Measurements from ENCODE around the gene CTAGE8. TPM values are rescaled to one million over a fixed set of nuclear protein-coding genes. Genes with fewer than 3 reads are reported as not detected.
"Not testable (repeated sequence)": the region's sequence is repeated elsewhere in the genome, so short reads cannot be mapped to it uniquely, and the experiment has no call there.

Gene CTAGE8, protein sequence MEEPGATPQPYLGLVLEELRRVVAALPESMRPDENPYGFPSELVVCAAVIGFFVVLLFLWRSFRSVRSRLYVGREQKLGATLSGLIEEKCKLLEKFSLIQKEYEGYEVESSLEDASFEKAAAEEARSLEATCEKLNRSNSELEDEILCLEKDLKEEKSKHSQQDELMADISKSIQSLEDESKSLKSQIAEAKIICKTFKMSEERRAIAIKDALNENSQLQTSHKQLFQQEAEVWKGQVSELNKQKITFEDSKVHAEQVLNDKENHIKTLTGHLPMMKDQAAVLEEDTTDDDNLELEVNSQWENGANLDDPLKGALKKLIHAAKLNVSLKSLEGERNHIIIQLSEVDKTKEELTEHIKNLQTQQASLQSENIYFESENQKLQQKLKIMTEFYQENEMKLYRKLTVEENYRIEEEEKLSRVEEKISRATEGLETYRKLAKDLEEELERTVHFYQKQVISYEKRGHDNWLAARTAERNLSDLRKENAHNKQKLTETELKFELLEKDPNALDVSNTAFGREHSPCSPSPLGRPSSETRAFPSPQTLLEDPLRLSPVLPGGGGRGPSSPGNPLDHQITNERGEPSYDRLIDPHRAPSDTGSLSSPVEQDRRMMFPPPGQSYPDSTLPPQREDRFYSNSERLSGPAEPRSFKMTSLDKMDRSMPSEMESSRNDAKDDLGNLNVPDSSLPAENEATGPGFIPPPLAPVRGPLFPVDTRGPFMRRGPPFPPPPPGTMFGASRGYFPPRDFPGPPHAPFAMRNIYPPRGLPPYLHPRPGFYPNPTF
- total RNA-seq (2014; rRNA removed; shearing (Covaris generic)) (0.13 TPM in 1 of 2 replicates, not detected in the other), polyA plus RNA-seq (2016; fragmentation: Nextera tagmentation; extraction: Ambion mirVana) (not detected in 2 replicates)

DNA sequence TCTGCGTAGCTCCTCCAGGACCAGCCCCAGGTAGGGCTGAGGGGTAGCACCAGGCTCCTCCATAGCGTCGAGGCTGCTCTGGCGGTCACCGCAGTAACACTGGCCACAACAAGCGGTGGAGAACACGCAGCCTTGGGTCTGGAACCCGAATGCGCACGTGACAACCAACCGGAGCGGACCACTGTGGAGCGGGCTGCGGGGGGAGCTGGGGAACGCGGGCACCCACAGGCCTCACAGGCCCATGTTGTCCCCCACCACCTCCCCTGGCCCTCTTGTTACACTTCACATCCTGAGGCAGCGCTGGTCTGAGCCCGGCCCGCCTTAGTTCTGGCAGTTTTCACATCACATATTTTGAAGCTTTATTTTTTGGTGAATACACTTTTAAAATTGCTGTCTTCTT lies at the start of gene CTAGE8:
Gene CTAGE8, minus strand, starts transcription at position 101 of the 400 bp plus-strand sequence. Its CDS starts 38 bp downstream, at position 63.
- DNase-seq; in situ Hi-C loops (cut with MboI); H3K4me3 ChIP-seq; H3K9me2 ChIP-seq (ENCODE audit: insufficient read depth); H3K4me2 ChIP-seq (ENCODE audit: unreplicated experiment); H4K20me1 ChIP-seq (ENCODE audit: insufficient read depth); H3K36me3 ChIP-seq (ENCODE audit: low read depth); H3K9me3 ChIP-seq (ENCODE audit: low read depth); H3K27ac ChIP-seq; H3F3A ChIP-seq (ENCODE audit: insufficient read depth); H3K79me2 ChIP-seq (ENCODE audit: insufficient read depth); H2AFZ ChIP-seq; H3K9ac ChIP-seq; H3K27me3 ChIP-seq (replicated peaks; ENCODE audit: insufficient read depth); H3K4me1 ChIP-seq (ENCODE audit: insufficient read depth): not testable (repeated sequence)
- WGBS, 2 experiments (ENCODE audit: low coverage in 1 of 2, low lambda C conversion rate in 2 of 2, missing lambda C conversion rate in 2 of 2): 100% methylated on average over 1 of the region's 19 CpGs; no CpG with 5 or more reads in 1 of the 2 experiments

DNA sequence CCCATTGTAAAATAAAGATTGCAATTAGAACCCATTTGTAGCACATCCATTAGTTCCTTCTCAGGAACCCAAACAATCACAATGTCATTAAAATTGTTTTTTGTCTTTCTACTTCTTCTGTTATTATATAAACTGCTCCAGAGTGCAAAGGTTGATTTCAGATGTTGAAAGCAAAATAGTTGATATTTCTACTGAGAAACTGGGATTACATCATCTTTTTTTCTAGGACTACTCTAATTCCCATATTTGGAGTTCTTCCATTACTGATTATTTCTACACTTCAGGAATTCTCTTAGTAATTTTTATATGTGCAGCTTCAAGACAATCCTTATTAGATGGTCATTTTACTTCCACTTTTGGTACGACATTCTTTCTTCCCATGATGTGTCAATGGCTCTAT lies 48.4 kb upstream of the CTAGE8 start:
- H3K27ac ChIP-seq; H4K20me1 ChIP-seq (ENCODE audit: insufficient read depth); H3K4me1 ChIP-seq (ENCODE audit: insufficient read depth); H3K4me3 ChIP-seq; H3K4me2 ChIP-seq (ENCODE audit: unreplicated experiment); H3K9ac ChIP-seq; DNase-seq; H3K9me2 ChIP-seq (ENCODE audit: insufficient read depth); H3K36me3 ChIP-seq (ENCODE audit: low read depth); in situ Hi-C loops (cut with MboI); H3F3A ChIP-seq (ENCODE audit: insufficient read depth); H3K27me3 ChIP-seq (replicated peaks; ENCODE audit: insufficient read depth); H2AFZ ChIP-seq; H3K9me3 ChIP-seq (ENCODE audit: low read depth); H3K79me2 ChIP-seq (ENCODE audit: insufficient read depth): not testable (repeated sequence)
- 81 to 92% methylated on average over 1 of the region's 1 CpG for WGBS, 2 experiments (ENCODE audit: low coverage in 1 of 2, low lambda C conversion rate in 2 of 2, missing lambda C conversion rate in 2 of 2)

DNA sequence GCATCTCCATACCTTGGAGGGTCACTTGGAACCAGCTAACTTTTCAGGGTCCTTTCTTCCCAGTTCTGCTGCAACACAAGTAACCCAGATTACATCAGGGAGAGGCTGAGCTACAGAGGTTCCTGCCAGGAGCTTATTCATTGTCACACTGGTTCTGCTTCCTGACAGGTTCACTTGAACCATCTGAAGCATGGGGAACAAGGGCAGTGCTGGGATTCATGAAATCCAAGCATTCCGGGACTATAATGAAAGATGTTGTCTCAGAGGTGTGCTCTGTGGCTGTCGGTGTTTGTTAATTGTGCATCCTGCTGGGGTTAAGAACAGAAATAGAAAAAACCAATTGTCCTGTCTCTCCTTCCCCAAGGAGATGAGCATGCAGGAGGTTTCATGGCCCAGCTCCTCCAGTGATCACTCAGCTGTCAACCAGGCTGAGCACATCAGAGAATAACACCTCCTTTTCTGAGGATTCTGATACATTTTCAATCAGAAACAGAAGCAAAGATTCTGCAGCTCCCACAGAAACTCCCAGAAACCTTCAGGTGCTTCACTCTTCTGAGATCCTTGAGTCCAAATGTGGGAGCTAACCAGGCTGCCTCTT lies 42.9 kb upstream of the CTAGE8 start, which contains the start of gene OR2A1:
Gene OR2A1, plus strand, starts transcription at position 548 of the 598 bp plus-strand sequence. CDS start 5,706 bp downstream, outside the sequence.
- H3K4me1 ChIP-seq (ENCODE audit: insufficient read depth); H2AFZ ChIP-seq; H3F3A ChIP-seq (ENCODE audit: insufficient read depth); H3K9me3 ChIP-seq (ENCODE audit: low read depth); in situ Hi-C loops (cut with MboI); H3K4me3 ChIP-seq; H3K9me2 ChIP-seq (ENCODE audit: insufficient read depth); H3K79me2 ChIP-seq (ENCODE audit: insufficient read depth); H3K4me2 ChIP-seq (ENCODE audit: unreplicated experiment); DNase-seq; H3K36me3 ChIP-seq (ENCODE audit: low read depth); H3K9ac ChIP-seq; H4K20me1 ChIP-seq (ENCODE audit: insufficient read depth); H3K27ac ChIP-seq; H3K27me3 ChIP-seq (replicated peaks; ENCODE audit: insufficient read depth): not testable (repeated sequence)
- WGBS, 2 experiments (ENCODE audit: low coverage in 1 of 2, low lambda C conversion rate in 2 of 2, missing lambda C conversion rate in 2 of 2): 60 to 73% methylated on average over 2 of the region's 2 CpGs

DNA sequence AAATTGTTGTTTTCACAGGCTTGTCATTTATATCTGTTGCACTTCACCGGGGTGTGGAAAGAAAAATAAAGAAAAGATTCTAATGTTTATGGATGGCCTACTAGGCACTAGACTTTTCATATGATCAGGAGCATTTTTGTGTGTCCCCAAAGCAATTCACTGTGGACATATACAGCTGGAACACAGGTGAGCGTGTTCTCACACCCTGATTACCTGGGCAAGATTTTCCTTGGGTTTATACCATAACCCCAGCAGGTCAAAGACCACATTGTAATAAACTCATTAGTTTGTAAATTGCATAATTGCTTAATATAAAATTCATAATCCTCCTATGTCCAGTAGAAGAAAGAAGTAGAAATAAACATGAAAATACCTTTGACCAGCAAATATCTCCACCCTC lies 42.1 kb upstream of the CTAGE8 start:
- H4K20me1 ChIP-seq (ENCODE audit: insufficient read depth); H3K4me3 ChIP-seq; H3K9me3 ChIP-seq (ENCODE audit: low read depth); H3K79me2 ChIP-seq (ENCODE audit: insufficient read depth); H3K36me3 ChIP-seq (ENCODE audit: low read depth); H3K27me3 ChIP-seq (replicated peaks; ENCODE audit: insufficient read depth); in situ Hi-C loops (cut with MboI); H3K9ac ChIP-seq; H3K4me2 ChIP-seq (ENCODE audit: unreplicated experiment); H3K27ac ChIP-seq; H2AFZ ChIP-seq; H3K9me2 ChIP-seq (ENCODE audit: insufficient read depth); H3F3A ChIP-seq (ENCODE audit: insufficient read depth); DNase-seq; H3K4me1 ChIP-seq (ENCODE audit: insufficient read depth): not testable (repeated sequence)
- 96 to 100% methylated on average over 1 of the region's 2 CpGs for WGBS, 2 experiments (ENCODE audit: low coverage in 1 of 2, low lambda C conversion rate in 2 of 2, missing lambda C conversion rate in 2 of 2)

DNA sequence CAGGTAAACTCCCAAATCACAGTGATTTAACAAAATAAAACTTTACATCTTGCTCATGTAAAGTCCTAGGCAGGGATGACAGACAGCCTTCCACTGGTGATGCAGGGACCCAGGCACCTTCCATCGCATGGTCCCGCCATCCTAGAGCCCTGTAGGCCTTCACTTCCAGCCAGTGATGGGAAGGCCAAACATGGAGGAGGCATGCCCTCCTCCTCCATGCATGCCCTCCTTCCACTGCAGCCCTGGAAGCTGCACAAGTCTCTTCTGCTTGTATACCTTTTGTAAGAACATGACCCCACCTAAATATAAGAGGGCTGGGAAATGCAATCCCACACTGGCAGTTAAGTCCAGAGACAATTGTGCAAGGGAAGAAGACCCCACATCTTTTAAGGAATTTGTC lies 40.6 kb upstream of the CTAGE8 start:
- H3K79me2 ChIP-seq (ENCODE audit: insufficient read depth); H3K4me1 ChIP-seq (ENCODE audit: insufficient read depth); DNase-seq; H3K27ac ChIP-seq; H3K9me3 ChIP-seq (ENCODE audit: low read depth); H3K27me3 ChIP-seq (replicated peaks; ENCODE audit: insufficient read depth); H3K4me2 ChIP-seq (ENCODE audit: unreplicated experiment); H3K9me2 ChIP-seq (ENCODE audit: insufficient read depth); in situ Hi-C loops (cut with MboI); H3K4me3 ChIP-seq; H4K20me1 ChIP-seq (ENCODE audit: insufficient read depth); H3K9ac ChIP-seq; H3F3A ChIP-seq (ENCODE audit: insufficient read depth); H2AFZ ChIP-seq; H3K36me3 ChIP-seq (ENCODE audit: low read depth): not testable (repeated sequence)
- no CpG with 5 or more reads among the region's 2 CpGs for WGBS, 2 experiments (ENCODE audit: low coverage in 1 of 2, low lambda C conversion rate in 2 of 2, missing lambda C conversion rate in 2 of 2)

DNA sequence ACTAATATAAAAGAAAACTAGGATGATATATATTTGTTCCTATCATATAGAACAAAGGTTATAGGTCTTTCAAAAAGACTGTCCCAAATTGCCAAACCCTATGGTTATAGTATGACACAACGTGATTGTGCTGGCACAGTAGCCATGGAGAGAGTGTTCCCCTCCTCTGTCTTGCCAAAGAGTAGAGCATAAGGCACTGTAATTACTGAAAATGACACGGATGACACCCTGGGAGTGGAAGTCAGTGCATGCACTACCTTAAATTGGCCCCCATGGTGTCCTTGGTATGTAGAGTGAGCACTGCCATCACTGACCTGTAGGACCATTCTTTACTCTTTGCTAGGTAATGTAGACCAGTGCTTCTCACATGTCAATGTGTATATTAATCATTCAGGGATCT lies 36.1 kb upstream of the CTAGE8 start:
- WGBS, 2 experiments (ENCODE audit: low coverage in 1 of 2, low lambda C conversion rate in 2 of 2, missing lambda C conversion rate in 2 of 2): no CpG with 5 or more reads among the region's 2 CpGs
- H3K4me1 ChIP-seq (ENCODE audit: insufficient read depth); H3K9me3 ChIP-seq (ENCODE audit: low read depth): not testable (repeated sequence)

DNA sequence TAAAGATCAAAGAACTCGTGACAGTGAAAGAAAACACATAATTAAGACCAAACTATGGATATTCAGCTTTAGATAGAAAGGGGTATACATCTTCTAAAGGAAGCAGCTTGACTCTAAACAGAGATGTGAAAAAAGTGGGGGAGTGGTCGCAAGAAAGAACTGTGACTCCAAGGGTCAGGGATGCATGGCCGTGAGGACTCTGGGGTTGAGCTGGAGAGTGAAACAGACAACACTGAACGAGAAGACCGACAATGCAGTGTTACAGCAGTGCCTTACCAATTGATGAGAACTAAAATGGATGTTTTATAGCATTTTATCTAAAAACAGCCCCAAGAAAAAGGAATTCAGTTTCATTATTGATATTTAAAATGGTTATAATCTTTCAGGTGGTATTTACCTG lies 34.5 kb upstream of the CTAGE8 start:
- H3K27me3 ChIP-seq (replicated peaks; ENCODE audit: insufficient read depth); H3K4me2 ChIP-seq (ENCODE audit: unreplicated experiment); H3K4me3 ChIP-seq; H4K20me1 ChIP-seq (ENCODE audit: insufficient read depth); H3K27ac ChIP-seq; H3K9me2 ChIP-seq (ENCODE audit: insufficient read depth); in situ Hi-C loops (cut with MboI); H3K79me2 ChIP-seq (ENCODE audit: insufficient read depth); H2AFZ ChIP-seq; H3F3A ChIP-seq (ENCODE audit: insufficient read depth); H3K4me1 ChIP-seq (ENCODE audit: insufficient read depth); H3K9me3 ChIP-seq (ENCODE audit: low read depth); DNase-seq; H3K9ac ChIP-seq; H3K36me3 ChIP-seq (ENCODE audit: low read depth): not testable (repeated sequence)
- 100% methylated on average over 1 of the region's 5 CpGs; no CpG with 5 or more reads in 1 of the 2 experiments for WGBS, 2 experiments (ENCODE audit: low coverage in 1 of 2, low lambda C conversion rate in 2 of 2, missing lambda C conversion rate in 2 of 2)

More for the DNA sequence above, 36.1 kb upstream of the CTAGE8 start:
- H3K27ac ChIP-seq; H3K36me3 ChIP-seq (ENCODE audit: low read depth); H3K9ac ChIP-seq; in situ Hi-C loops (cut with MboI); H3K27me3 ChIP-seq (replicated peaks; ENCODE audit: insufficient read depth); DNase-seq; H3F3A ChIP-seq (ENCODE audit: insufficient read depth); H3K9me2 ChIP-seq (ENCODE audit: insufficient read depth); H3K79me2 ChIP-seq (ENCODE audit: insufficient read depth); H3K4me3 ChIP-seq; H2AFZ ChIP-seq; H3K4me2 ChIP-seq (ENCODE audit: unreplicated experiment); H4K20me1 ChIP-seq (ENCODE audit: insufficient read depth): not testable (repeated sequence)
